ENCODE results near the gene CCDC30.

Gene CCDC30

DNA sequence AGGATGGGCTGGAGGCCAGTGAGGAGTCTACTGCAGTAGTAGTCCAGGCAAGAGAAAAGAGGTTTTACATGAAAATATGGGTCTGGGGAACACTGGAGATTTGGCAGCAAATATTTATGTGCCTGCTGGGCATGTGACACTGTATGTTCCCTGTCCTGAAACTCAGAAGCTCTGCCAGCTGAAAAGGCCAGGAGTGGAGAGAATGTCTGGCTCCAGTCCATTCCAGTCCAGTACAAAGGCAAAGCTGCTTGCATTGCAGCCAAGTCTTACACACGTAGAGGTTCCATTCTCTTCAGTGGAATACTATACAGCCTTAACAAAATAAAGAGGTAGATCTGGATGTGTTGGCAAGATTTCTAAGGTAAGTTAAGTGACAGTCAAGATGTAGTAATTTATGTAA is 211.6 kb downstream of the CCDC30 start:
- no peak overlapping the region for H2AFZ ChIP-seq (ENCODE audit: low read length)
- no peaks in the 10 kb centered on the region for H3K9me2 ChIP-seq (replicated peaks; ENCODE audit: low read depth, low read length)
- no peaks in the 10 kb centered on the region for H3K9me3 ChIP-seq (ENCODE audit: insufficient read depth, low read depth, low read length)
- TF ChIP-seq EZH2phosphoT487 (IDR thresholded peaks at IDR 0.05; ENCODE audit: borderline replicate concordance) = no peak
- H3K79me2 ChIP-seq (ENCODE audit: insufficient read depth, low read length) = no peaks in the 10 kb centered on the region
- no peak overlapping the region for H3K9ac ChIP-seq (ENCODE audit: low read depth, low read length, poor library complexity, severe bottlenecking)
- no peak overlapping the region for H3K4me3 ChIP-seq (ENCODE audit: low read length, poor library complexity, severe bottlenecking)
- peaks cover 3% of the 10 kb centered on the region for H3K4me1 ChIP-seq (ENCODE audit: insufficient read depth, low read length, poor library complexity, severe bottlenecking)
- H3K36me3 ChIP-seq (ENCODE audit: insufficient read depth, low read length) = peaks cover 31% of the 10 kb centered on the region; the same call in 1 of the 2 replicates
- H3F3A ChIP-seq (ENCODE audit: low read depth) = no peaks in the 10 kb centered on the region
- no peaks in the 10 kb centered on the region for H4K20me1 ChIP-seq (ENCODE audit: insufficient read depth, low read length, poor library complexity, severe bottlenecking)
- no peaks in the 10 kb centered on the region for H3K27me3 ChIP-seq (ENCODE audit: insufficient read depth, low read length, poor library complexity, severe bottlenecking)
- H3K4me2 ChIP-seq (ENCODE audit: low read depth, low read length, poor library complexity, severe bottlenecking) = no peak overlapping the region

DNA sequence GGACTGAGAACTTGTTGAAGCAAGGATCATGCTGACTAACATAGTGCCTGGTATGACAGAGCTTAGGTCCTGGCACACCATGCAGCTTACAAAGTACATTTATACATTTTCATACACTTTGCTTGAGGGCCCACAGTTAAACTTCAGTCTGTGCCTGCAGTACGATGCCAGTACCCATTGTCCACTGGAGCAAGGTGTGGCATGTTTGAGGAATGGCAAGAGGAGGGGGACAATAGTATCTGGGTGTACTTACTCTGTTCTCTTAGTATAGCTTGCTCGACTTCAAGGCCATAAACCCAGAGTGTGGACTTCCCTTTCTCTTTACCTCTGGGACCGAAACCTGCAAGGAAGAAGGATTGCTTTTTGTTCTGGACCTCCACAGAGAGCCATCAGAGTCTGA is 212.4 kb downstream of the CCDC30 start:
- H2AFZ ChIP-seq (ENCODE audit: low read length) = no peak overlapping the region
- no peaks in the 10 kb centered on the region for H4K20me1 ChIP-seq (ENCODE audit: insufficient read depth, low read length, poor library complexity, severe bottlenecking)
- H3K9ac ChIP-seq (ENCODE audit: low read depth, low read length, poor library complexity, severe bottlenecking) = no peak overlapping the region
- no peaks in the 10 kb centered on the region for H3K9me3 ChIP-seq (ENCODE audit: insufficient read depth, low read depth, low read length)
- H3K79me2 ChIP-seq (ENCODE audit: insufficient read depth, low read length) = peaks cover 8% of the 10 kb centered on the region; the same call in 1 of the 2 replicates
- H3F3A ChIP-seq (ENCODE audit: low read depth) = no peaks in the 10 kb centered on the region
- no peak overlapping the region for H3K4me2 ChIP-seq (ENCODE audit: low read depth, low read length, poor library complexity, severe bottlenecking)
- H3K9me2 ChIP-seq (replicated peaks; ENCODE audit: low read depth, low read length) = no peaks in the 10 kb centered on the region
- H3K36me3 ChIP-seq (ENCODE audit: insufficient read depth, low read length) = peaks cover 25% of the 10 kb centered on the region; the same call in 1 of the 2 replicates
- TF ChIP-seq, protein P1, sequence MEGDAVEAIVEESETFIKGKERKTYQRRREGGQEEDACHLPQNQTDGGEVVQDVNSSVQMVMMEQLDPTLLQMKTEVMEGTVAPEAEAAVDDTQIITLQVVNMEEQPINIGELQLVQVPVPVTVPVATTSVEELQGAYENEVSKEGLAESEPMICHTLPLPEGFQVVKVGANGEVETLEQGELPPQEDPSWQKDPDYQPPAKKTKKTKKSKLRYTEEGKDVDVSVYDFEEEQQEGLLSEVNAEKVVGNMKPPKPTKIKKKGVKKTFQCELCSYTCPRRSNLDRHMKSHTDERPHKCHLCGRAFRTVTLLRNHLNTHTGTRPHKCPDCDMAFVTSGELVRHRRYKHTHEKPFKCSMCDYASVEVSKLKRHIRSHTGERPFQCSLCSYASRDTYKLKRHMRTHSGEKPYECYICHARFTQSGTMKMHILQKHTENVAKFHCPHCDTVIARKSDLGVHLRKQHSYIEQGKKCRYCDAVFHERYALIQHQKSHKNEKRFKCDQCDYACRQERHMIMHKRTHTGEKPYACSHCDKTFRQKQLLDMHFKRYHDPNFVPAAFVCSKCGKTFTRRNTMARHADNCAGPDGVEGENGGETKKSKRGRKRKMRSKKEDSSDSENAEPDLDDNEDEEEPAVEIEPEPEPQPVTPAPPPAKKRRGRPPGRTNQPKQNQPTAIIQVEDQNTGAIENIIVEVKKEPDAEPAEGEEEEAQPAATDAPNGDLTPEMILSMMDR (conservative IDR thresholded peaks at IDR 0.05; ENCODE audit: low read length) = no peak
- TF ChIP-seq EZH2phosphoT487 (IDR thresholded peaks at IDR 0.05; ENCODE audit: borderline replicate concordance) = no peak
- no peak overlapping the region for H3K4me3 ChIP-seq (ENCODE audit: low read length, poor library complexity, severe bottlenecking)
- no peaks in the 10 kb centered on the region for H3K27me3 ChIP-seq (ENCODE audit: insufficient read depth, low read length, poor library complexity, severe bottlenecking)
- peaks cover 7% of the 10 kb centered on the region for H3K4me1 ChIP-seq (ENCODE audit: insufficient read depth, low read length, poor library complexity, severe bottlenecking)

DNA sequence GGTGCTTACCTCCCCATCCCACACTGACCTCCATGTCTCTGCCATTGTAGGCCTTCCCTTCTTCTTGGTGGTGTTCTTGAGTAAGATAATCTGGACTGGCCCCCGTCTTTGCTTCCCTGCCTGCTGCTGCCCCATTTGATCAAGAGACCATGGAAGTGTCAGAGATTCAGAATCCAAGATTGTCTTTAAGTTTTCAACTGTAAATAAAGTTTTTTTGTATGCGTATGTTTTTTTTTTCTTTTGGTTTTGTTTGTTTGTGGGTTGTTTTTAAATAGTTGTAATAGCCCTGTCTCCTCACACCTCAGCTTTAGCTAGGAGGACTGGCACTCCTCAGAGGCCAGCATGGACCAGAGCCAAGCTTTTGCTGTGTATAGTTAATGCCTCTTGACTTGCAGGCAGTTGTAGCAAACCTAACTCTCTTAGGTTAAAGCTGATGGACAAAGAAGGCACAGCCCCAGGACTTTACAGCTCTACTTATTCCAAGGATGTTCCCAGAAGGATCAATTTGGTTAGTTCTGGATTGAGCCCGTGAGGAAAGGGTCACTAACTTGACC is 213.5 kb downstream of the CCDC30 start:
- Histone ChIP-seq H3K79me2 (ENCODE audit: insufficient read depth, low read length) (peaks cover 19% of the 10 kb centered on the region), H3K36me3 (ENCODE audit: insufficient read depth, low read length) (peaks cover 25% of the 10 kb centered on the region; the same call in 1 of the 2 replicates), H3K4me1 (ENCODE audit: insufficient read depth, low read length, poor library complexity, severe bottlenecking) (peaks cover 15% of the 10 kb centered on the region), H3K9ac (ENCODE audit: low read depth, low read length, poor library complexity, severe bottlenecking) (no peak overlapping the region), H3K9me3 (ENCODE audit: insufficient read depth, low read depth, low read length) (no peaks in the 10 kb centered on the region), H3K27me3 (ENCODE audit: insufficient read depth, low read length, poor library complexity, severe bottlenecking) (no peaks in the 10 kb centered on the region), H3K4me3 (ENCODE audit: low read length, poor library complexity, severe bottlenecking) (no peak overlapping the region), H4K20me1 (ENCODE audit: insufficient read depth, low read length, poor library complexity, severe bottlenecking) (no peaks in the 10 kb centered on the region), H2AFZ (ENCODE audit: low read length) (no peak overlapping the region), H3K9me2 (replicated peaks; ENCODE audit: low read depth, low read length) (no peaks in the 10 kb centered on the region), H3K4me2 (ENCODE audit: low read depth, low read length, poor library complexity, severe bottlenecking) (no peak overlapping the region), H3F3A (ENCODE audit: low read depth) (no peaks in the 10 kb centered on the region)
- no peak for TF ChIP-seq EZH2phosphoT487 (IDR thresholded peaks at IDR 0.05; ENCODE audit: borderline replicate concordance)
- TF ChIP-seq, protein P1 (conservative IDR thresholded peaks at IDR 0.05; ENCODE audit: low read length) = no peak
